Glutamatergic neuron (in vitro differentiated cells): Measurements from ENCODE around the gene PLEKHJ1. TPM values are rescaled to one million over a fixed set of nuclear protein-coding genes. Genes with fewer than 3 reads are reported as not detected.

Experiments
- DNase-seq: peaks from one replicate; pipeline ENCODE4 v3.0.0; 2022
- H3K27ac Mint-ChIP-seq: one replicate; pipeline ENCODE4 v1.8.0; 2020; ENCODE audit warnings: mild to moderate bottlenecking, mixed read lengths, inconsistent platforms; ENCODE audit not compliant: unreplicated experiment
- H3K27me3 Mint-ChIP-seq: one replicate; pipeline ENCODE4 v1.8.0; 2020; ENCODE audit warnings: mild to moderate bottlenecking, moderate library complexity, mixed read lengths, inconsistent platforms; ENCODE audit not compliant: unreplicated experiment
- H3K36me3 Mint-ChIP-seq: one replicate; pipeline ENCODE4 v1.8.0; 2020; ENCODE audit warnings: mild to moderate bottlenecking, mixed read lengths, inconsistent platforms; ENCODE audit not compliant: unreplicated experiment
- H3K4me1 Mint-ChIP-seq: one replicate; pipeline ENCODE4 v1.8.0; 2020; ENCODE audit warnings: mild to moderate bottlenecking, low read depth, mixed read lengths, inconsistent platforms; ENCODE audit not compliant: unreplicated experiment
- H3K4me3 Mint-ChIP-seq: one replicate; pipeline ENCODE4 v1.8.0; 2020; ENCODE audit warnings: mild to moderate bottlenecking, mixed read lengths, inconsistent platforms; ENCODE audit not compliant: unreplicated experiment
- H3K9me3 Mint-ChIP-seq: one replicate; pipeline ENCODE4 v1.8.0; 2020; ENCODE audit warnings: mild to moderate bottlenecking, moderate library complexity, mixed read lengths, inconsistent platforms; ENCODE audit not compliant: unreplicated experiment
- total RNA-seq: library from RNA; stranded (reverse); fragmentation: NEBNext Ultra II Directional; extraction: Animal tissue kit (Norgen Biotek cat#: 25700); gene quantifications from one replicate; pipeline ENCODE4 v1.2.1, GENCODE V29; 2021; ENCODE audit not compliant: unreplicated experiment
- TF ChIP-seq, protein P1 (sequence below): fragments of 200-600 bp; sonication (generic); IDR thresholded peaks from one replicate; pipeline ENCODE4 v1.5.0; 2021; ENCODE audit not compliant: partially characterized antibody, unreplicated experiment

Gene PLEKHJ1
- total RNA-seq, 1 donor from 2014 or later = 164 TPM

DNA sequence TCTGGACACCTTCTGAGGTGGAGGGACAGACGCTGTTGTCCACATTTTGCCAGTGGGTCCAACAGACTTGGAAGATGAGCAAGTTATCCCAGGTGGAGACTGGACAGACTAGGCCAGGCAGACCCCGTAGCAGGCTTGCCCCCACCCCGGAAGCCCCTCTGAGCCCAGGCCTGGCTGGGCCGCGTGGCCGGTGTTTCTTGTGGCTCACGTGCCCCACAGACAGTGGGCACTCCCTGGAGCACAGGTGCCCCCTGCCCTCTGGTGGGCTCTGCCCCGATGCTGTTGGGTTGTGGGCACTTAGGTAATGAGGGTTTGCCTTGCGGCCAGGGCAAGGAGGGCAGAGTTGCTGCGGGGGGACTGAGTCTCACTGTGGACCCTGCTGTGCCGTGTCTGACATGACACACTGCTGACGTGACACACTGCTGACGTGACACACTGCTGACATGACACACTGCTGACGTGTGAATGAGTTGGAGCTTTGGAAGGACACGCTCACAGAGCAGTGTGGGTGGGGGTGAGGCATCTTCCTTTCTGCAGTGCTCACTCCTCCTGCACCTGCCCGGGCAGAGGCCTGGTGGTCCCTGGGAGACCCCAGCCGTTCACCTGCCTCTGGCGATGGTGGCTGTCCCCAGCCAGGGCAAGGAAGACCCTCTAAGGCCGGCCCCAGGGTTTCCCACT is 47.3 kb downstream of the PLEKHJ1 start:
- TF ChIP-seq, protein P1, sequence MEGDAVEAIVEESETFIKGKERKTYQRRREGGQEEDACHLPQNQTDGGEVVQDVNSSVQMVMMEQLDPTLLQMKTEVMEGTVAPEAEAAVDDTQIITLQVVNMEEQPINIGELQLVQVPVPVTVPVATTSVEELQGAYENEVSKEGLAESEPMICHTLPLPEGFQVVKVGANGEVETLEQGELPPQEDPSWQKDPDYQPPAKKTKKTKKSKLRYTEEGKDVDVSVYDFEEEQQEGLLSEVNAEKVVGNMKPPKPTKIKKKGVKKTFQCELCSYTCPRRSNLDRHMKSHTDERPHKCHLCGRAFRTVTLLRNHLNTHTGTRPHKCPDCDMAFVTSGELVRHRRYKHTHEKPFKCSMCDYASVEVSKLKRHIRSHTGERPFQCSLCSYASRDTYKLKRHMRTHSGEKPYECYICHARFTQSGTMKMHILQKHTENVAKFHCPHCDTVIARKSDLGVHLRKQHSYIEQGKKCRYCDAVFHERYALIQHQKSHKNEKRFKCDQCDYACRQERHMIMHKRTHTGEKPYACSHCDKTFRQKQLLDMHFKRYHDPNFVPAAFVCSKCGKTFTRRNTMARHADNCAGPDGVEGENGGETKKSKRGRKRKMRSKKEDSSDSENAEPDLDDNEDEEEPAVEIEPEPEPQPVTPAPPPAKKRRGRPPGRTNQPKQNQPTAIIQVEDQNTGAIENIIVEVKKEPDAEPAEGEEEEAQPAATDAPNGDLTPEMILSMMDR = no peak
- Mint-ChIP-seq H3K4me1 (no peaks in the 10 kb centered on the region), H3K9me3 (peaks cover 6% of the 10 kb centered on the region), H3K36me3 (no peaks in the 10 kb centered on the region), H3K27ac (no peak overlapping the region), H3K4me3 (no peak overlapping the region), H3K27me3 (peaks cover 9% of the 10 kb centered on the region)
- DNase-seq = no peak

DNA sequence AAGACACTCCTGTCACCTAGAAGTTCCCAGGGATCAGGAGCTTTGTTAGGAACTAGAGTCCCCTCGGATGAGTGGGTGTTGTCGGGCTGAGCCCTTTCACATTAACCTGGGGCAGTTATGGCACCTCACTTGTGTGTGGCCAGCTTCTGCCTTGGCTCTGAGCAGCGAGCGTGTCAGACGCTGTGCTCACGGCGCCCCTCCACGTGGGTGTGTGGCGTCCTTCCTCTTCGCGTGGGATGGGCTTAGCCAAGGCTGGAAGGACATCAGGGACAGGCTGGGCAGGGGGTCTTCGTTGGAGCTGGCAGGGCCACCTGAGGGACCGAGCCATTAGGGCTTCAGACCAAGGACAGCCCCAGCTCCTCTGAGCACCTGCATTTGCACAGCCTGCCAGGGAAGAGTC is 49.0 kb downstream of the PLEKHJ1 start:
- Mint-ChIP-seq H3K36me3 (no peaks in the 10 kb centered on the region), H3K4me3 (no peak overlapping the region), H3K27me3 (peaks cover 3% of the 10 kb centered on the region), H3K4me1 (no peaks in the 10 kb centered on the region), H3K27ac (no peak overlapping the region), H3K9me3 (peaks cover 6% of the 10 kb centered on the region)
- TF ChIP-seq, protein P1 = no peak
- DNase-seq = no peak

DNA sequence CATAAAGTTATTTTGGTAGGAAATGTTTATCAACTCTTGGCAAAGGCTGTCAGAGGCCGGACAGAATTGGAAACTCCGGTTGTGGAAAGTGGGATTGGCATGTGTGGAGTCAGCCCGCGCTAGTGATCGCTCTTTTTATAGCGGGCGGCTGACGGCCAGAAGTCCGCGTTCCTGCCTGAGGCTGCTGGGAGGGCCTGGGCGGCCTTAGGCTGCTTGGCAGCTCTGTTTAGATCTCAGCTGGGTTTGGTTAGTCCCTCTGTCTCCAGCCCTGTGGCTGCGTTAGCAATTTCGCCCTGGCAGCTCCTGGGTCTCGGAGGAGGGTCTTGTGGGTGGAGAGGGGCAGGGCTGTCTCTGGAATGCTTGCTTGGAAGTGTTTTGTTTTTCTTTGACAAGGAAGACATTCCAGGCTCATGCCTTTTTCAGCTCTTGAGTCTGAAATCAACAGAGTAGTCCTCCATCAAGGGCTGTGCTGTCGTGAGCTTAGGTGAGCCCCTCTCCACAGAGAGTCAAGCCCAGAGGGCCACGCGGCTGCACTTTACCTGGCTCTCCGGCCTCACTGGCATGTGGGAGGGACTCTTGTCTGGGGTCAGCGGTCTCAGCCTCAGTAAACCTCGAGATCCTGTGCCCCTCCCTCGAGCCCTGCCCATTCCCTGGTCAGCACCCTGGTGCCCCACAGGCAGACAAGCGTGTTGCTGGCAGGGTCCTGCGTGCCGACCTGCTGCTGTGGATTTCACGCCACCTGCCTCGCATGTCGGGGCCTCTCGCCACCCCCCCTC is 49.9 kb downstream of the PLEKHJ1 start:
- H3K27me3 Mint-ChIP-seq = peaks cover 3% of the 10 kb centered on the region
- peaks cover 6% of the 10 kb centered on the region for H3K9me3 Mint-ChIP-seq
- TF ChIP-seq, protein P1 = no peak
- H3K36me3 Mint-ChIP-seq = no peaks in the 10 kb centered on the region
- H3K4me1 Mint-ChIP-seq = no peaks in the 10 kb centered on the region
- H3K4me3 Mint-ChIP-seq = no peak overlapping the region
- no peak for DNase-seq
- no peak overlapping the region for H3K27ac Mint-ChIP-seq

DNA sequence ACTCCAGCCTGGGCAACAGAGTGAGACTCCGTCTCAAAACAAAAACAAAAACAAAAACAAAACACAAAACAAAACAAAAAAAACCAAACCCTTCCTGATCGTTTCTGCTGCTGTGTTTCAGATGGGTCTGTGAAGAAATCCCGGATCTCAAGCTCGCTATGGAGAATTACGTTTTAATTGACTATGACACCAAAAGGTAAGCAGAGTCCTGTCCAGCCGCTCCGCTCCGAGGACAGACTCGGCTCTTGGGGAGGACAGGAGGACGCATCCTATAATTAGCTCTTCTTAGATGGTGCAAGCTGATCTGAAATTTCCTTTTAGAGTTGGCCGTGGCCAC is 50.4 kb downstream of the PLEKHJ1 start:
- Mint-ChIP-seq H3K9me3 (peaks cover 10% of the 10 kb centered on the region), H3K27ac (no peak overlapping the region), H3K4me1 (no peaks in the 10 kb centered on the region), H3K27me3 (peaks cover 3% of the 10 kb centered on the region), H3K36me3 (no peaks in the 10 kb centered on the region), H3K4me3 (no peak overlapping the region)
- no peak for DNase-seq
- TF ChIP-seq, protein P1 = no peak

DNA sequence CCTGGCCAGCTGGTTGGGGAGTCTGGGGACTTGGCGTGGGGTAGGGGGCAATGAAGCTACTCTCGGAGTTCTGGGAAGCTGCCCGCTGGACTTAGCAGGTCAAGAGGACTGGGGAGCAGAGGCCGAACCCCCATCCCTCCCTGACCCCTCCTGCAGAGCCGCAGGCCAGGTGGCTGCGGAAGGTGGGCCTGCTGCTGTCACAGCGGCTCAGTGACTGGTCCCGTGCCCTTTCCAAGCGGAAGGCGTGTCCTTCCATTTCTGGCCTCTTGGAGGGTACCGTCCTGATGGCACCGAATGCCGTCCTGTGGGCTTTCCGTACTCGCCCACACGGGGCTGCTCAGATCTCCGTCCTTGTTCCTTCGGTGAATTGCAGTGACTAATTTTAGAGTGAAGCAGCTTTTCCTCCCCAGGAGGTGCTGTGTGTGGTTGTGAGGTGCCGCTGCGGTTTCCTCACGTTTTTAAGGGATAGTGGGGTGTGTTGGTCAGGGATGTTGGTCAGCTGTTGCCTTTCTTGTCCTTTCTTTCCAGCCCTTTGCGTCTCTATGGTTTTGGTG is 51.6 kb downstream of the PLEKHJ1 start:
- DNase-seq = no peak
- Mint-ChIP-seq H3K9me3 (peaks cover 15% of the 10 kb centered on the region), H3K4me3 (no peak overlapping the region), H3K4me1 (peaks cover 5% of the 10 kb centered on the region), H3K36me3 (no peaks in the 10 kb centered on the region), H3K27ac (no peak overlapping the region), H3K27me3 (peaks cover 10% of the 10 kb centered on the region)
- TF ChIP-seq, protein P1 = no peak
